ENCODE results near the gene C10orf90. TPM values are rescaled to one million over a fixed set of nuclear protein-coding genes. Genes with fewer than 3 reads are reported as not detected.

Gene C10orf90, protein sequence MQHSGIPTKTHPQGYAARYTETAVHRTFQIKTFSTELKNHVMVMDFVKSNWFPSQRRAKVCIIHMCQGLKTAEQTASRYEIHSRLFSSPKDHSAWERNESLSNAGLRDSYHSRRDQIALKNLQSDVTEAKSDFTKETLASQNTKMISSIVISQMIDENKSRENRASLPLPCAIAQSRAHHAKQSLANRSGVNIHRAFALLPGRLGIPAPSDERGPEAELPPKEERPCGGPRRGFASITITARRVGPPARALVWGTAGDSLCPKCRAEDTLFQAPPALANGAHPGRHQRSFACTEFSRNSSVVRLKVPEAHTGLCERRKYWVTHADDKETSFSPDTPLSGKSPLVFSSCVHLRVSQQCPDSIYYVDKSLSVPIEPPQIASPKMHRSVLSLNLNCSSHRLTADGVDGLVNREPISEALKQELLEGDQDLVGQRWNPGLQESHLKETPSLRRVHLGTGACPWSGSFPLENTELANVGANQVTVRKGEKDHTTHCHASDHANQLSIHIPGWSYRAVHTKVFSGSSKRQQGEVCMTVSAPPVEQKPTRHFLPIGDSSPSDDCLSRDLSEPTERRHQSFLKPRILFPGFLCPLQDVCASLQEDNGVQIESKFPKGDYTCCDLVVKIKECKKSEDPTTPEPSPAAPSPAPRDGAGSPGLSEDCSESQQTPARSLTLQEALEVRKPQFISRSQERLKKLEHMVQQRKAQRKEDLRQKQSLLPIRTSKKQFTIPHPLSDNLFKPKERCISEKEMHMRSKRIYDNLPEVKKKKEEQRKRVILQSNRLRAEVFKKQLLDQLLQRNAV
- not detected for total RNA-seq

DNA sequence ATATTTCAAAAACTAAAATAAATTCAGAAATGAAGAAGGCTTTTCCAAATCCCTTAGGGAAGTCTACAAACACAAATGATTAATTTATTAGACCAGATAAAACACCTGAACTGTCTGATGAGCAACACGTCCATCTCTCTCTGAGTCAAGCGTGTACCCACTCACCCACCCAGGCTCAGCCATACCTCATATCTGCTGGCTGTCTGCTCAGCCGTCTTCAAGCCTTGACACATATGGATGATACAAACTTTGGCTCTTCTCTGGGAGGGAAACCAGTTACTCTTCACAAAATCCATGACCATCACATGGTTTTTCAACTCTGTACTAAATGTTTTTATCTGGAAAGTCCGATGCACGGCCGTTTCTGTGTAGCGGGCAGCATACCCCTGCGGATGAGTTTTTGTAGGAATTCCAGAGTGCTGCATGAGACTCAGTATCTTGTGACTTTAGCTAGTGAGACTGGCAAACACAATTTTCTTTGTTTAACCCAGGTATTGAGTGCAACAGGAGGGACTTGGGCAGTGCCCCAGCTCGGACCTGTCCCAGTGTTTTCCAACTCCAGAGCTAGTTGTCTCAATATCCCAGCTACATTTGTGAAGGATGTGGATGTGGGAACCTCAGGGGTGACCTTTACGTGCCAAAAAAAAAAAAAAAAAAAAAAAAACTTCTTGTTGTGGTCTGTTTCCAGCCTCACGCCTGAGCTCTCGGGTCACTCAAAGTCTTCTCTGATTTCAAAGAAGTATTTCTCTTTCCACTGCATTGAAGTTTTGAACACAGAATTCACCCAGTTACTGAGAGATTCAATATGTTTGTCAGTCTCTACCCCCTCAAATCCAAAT is at the start of gene C10orf90:
Gene C10orf90 (minus strand): TSS at position 638 of the 839 bp plus-strand sequence. CDS start 213 bp downstream, at position 425.
- POLR2A ChIA-PET, result no interaction called here

DNA sequence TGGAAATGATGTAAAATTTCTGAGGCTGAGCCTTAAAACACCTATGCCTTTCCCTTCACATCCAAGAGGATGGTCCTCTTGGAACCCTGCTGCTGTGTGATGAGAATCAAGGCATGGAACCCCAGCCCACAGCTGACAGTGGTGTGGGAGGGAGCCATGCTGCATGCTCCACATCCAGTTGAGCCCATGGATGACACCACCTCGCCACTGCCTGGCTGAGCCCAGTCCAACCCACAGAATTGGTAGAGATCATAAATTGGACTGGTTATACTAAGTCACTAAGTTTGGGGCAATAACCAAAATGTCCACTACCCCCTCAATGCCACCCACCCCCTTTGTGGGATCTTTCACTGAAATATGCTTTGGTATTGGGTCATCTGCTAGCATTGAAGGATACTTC is 45.9 kb upstream of the C10orf90 start:
- Mint-ChIP-seq H3K4me1 (peaks cover 7% of the 10 kb centered on the region), H3K36me3 (no peaks in the 10 kb centered on the region), H3K27ac (no peak overlapping the region), H3K9me3 (peaks cover 2% of the 10 kb centered on the region), H3K4me3 (no peak overlapping the region), H3K27me3 (no peaks in the 10 kb centered on the region)
- DNase-seq (no peak), ATAC-seq (ENCODE audit: low read depth) (no peak)
- POLR2A ChIA-PET, result no interaction called here

More for the DNA sequence above, at the start of gene C10orf90:
- Mint-ChIP-seq H3K4me1 (no peaks in the 10 kb centered on the region), H3K27ac (no peak within 1 kb of the TSS), H3K27me3 (no peaks in the 10 kb centered on the region), H3K36me3 (no peaks in the 10 kb centered on the region), H3K4me3 (no peak within 1 kb of the TSS), H3K9me3 (peaks cover 1% of the 10 kb centered on the region)
- DNase-seq (no peak), ATAC-seq (ENCODE audit: low read depth) (no peak)

DNA sequence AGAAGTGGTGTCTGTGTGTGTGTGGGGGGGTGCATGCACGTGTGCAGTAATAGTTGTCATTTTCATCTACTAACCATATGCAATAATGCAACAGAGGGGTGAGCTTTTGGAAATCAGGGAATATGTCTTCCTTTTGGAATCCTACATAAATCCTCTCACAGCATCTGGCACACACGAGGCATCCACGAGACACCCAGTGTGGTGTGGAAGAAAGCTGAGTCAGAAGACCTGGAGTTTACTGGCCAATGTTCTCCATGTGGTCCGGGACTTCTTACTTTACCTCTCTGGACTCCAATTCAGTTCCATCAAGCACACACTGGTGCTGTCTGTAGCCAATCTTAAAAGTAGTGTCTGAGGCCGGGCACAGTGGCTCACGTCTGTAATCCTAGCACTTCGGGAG is 43.1 kb upstream of the C10orf90 start:
- Mint-ChIP-seq H3K9me3 (peaks cover 2% of the 10 kb centered on the region), H3K4me1 (peaks cover 7% of the 10 kb centered on the region)

DNA sequence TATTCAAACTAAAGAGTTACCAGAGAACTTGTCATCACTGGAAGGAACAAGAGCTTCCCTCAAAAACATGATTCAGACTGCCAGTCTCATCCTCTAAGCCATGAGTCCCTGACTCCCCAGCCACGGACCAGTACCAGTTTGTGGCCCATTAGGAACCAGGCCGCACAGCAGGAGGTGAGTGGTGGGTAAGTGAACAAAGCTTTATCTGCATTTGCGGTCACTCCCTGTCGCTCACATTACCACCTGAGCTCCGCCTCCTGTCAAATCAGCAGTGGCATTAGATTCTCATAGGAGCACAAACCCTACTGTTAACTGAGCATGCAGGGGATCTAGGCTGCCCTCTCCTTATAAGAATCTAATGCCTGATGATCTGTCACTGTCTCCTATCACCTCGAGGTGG is 42.2 kb upstream of the C10orf90 start:
- no peak for ATAC-seq (ENCODE audit: low read depth)
- no peak for DNase-seq
- Mint-ChIP-seq H3K9me3 (no peaks in the 10 kb centered on the region), H3K36me3 (no peaks in the 10 kb centered on the region), H3K4me3 (no peak overlapping the region), H3K27ac (no peak overlapping the region), H3K27me3 (no peaks in the 10 kb centered on the region), H3K4me1 (peaks cover 7% of the 10 kb centered on the region)
- POLR2A ChIA-PET, result no interaction called here

More for the DNA sequence above, 43.1 kb upstream of the C10orf90 start:
- Mint-ChIP-seq H3K36me3 (no peaks in the 10 kb centered on the region), H3K27me3 (no peaks in the 10 kb centered on the region), H3K4me3 (no peak overlapping the region), H3K27ac (no peak overlapping the region)
- no peak for ATAC-seq (ENCODE audit: low read depth)
- no peak for DNase-seq
- POLR2A ChIA-PET, result no interaction called here

DNA sequence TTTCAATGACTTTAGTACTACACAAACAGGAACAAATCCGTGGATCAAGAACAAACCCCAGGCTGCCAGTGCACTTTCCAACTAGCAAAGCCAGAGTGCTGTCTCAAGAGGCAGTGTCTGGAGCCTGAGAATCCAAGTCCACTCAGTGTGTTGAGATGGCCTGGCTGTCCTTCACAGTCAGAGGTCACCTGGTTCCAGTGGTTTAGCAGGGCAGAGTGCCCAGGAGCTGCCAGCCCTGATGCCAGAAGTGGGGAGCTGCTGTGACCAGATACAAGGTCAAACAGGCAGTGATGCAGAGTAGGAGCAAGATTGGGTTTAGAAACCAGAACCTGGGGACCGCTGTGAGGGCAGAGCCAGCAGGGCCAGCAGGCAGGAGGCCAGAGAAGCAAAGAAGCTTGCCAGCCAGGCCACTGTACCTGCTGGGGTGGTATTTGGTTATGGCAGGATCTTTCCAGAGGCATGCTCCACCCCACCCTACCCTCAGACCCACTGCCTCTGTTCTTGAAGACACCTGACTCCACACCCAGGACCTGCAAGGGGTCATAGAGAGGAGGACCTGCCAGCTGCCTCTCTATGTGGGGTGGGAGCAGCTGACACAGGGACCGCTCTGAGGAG is 35.6 kb upstream of the C10orf90 start:
- H3K27me3 Mint-ChIP-seq, result no peaks in the 10 kb centered on the region
- H3K4me3 Mint-ChIP-seq, result no peak overlapping the region
- ATAC-seq (ENCODE audit: low read depth), result no peak
- H3K4me1 Mint-ChIP-seq, result no peaks in the 10 kb centered on the region
- H3K9me3 Mint-ChIP-seq, result no peaks in the 10 kb centered on the region
- no peak for DNase-seq
- POLR2A ChIA-PET, result no interaction called here
- H3K27ac Mint-ChIP-seq, result no peak overlapping the region
- H3K36me3 Mint-ChIP-seq, result no peaks in the 10 kb centered on the region

DNA sequence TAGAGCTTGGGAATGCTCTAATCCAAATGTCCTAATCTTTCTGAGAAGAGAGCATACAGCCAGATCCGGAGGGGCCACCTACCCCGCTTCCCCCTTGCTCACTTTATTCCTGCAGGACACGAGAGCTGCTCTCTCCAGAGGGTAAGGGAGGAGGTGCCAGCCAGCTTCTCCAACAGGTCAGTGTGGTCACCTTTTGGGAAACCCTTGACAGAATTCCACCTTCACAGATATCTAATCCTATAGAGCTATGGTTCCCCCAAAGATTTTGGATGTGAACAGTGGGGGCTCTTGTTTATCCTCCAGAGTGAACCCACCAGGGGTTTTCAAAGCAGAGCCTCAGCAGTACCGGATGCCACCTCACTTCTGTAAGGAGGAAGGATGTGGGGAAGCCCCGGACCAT is 34.6 kb upstream of the C10orf90 start:
- no peak overlapping the region for H3K27ac Mint-ChIP-seq
- no peaks in the 10 kb centered on the region for H3K36me3 Mint-ChIP-seq
- H3K4me3 Mint-ChIP-seq, result no peak overlapping the region
- no peaks in the 10 kb centered on the region for H3K9me3 Mint-ChIP-seq
- DNase-seq, result no peak
- no peaks in the 10 kb centered on the region for H3K27me3 Mint-ChIP-seq
- no peaks in the 10 kb centered on the region for H3K4me1 Mint-ChIP-seq
- POLR2A ChIA-PET, result no interaction called here
- ATAC-seq (ENCODE audit: low read depth), result no peak

DNA sequence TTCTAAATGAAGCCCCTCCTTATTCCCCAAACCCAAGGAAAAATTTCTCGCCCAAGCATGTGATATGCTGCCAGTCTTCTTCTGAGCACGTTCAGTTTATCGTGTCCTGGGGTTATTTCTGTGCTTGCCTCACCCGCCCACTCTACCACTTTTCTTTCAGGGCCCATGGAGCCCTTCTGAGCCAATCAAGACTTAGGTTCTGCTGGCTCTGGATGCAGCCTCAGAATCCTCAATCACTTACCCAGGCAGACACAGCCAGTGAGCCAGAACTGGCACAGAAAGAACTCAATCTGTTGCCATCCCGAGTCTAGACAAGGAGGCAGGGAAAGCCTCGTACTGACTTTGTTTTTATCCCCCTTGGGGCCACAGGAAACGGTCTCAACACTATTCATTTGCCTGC is 34.2 kb upstream of the C10orf90 start:
- Mint-ChIP-seq H3K36me3 (no peaks in the 10 kb centered on the region), H3K4me1 (no peaks in the 10 kb centered on the region), H3K27me3 (no peaks in the 10 kb centered on the region), H3K9me3 (no peaks in the 10 kb centered on the region), H3K27ac (no peak overlapping the region), H3K4me3 (no peak overlapping the region)
- DNase-seq, result no peak
- ATAC-seq (ENCODE audit: low read depth), result no peak
- POLR2A ChIA-PET, result no interaction called here

DNA sequence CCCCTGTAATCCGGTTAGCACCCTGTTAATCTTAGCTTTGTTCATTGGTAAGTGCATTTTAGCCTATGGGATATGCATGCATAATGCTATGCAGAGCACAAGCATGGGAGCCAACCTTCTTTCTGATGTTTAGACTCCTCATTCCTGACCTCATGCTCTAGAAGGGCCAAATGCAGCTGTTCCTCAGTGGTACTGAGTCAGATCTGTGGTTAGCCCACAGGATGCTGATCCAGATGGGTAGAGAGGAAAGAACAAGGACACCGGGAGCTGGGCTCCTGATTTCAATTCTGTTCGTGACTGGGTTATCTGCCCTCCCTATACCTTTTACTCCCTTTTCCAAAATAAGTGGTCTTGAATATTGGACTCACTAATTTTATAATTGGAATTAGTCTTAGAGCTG is 31.7 kb upstream of the C10orf90 start:
- no peaks in the 10 kb centered on the region for H3K27me3 Mint-ChIP-seq

DNA sequence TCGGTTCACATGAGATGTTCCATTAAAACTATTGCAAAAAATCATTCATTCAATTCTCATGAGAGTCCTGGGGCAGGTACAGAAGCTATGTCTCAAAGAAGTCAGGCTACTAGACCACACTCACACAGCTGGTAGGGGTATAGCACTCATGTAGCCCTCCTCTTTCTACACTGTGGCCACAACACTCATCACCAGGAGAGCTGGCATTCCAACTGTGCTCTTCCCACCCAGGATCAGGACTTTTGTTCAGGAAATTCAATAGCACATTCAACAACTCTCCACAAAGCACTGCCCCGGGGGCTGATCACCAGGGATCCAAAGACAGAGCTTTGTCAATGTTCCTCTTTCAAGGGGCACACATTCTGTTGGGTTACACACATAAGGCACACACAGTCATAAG is 31.0 kb upstream of the C10orf90 start:
- no peaks in the 10 kb centered on the region for H3K9me3 Mint-ChIP-seq
- no peaks in the 10 kb centered on the region for H3K36me3 Mint-ChIP-seq
- POLR2A ChIA-PET, result no interaction called here
- no peak for DNase-seq
- H3K4me1 Mint-ChIP-seq, result no peaks in the 10 kb centered on the region
- no peak for ATAC-seq (ENCODE audit: low read depth)
- no peak overlapping the region for H3K4me3 Mint-ChIP-seq
- no peaks in the 10 kb centered on the region for H3K27me3 Mint-ChIP-seq
- H3K27ac Mint-ChIP-seq, result no peak overlapping the region

More for the DNA sequence above, 31.7 kb upstream of the C10orf90 start:
- H3K4me3 Mint-ChIP-seq, result no peak overlapping the region
- DNase-seq (no peak), ATAC-seq (ENCODE audit: low read depth) (no peak)
- no peaks in the 10 kb centered on the region for H3K36me3 Mint-ChIP-seq
- H3K9me3 Mint-ChIP-seq, result no peaks in the 10 kb centered on the region
- H3K4me1 Mint-ChIP-seq, result no peaks in the 10 kb centered on the region
- no peak overlapping the region for H3K27ac Mint-ChIP-seq
- POLR2A ChIA-PET, result no interaction called here

DNA sequence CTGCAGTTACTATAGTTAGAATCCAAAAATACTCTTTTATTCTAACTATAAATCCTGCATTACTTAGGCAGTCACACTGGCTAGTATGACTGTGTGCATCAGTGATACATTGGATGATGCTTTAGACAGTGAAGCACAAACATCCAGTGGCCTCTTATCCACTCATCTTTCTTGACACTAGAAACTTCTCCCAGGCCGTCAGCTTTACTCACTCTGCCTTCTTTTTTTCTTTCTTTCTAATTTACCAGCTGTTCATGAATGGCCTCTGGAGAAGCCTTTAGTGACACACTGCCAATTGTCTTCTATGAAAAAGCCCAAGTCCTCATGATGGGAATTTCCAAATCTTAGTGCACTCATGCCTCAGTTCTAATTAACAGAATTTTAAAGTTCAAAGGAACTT is 26.2 kb upstream of the C10orf90 start:
- Mint-ChIP-seq H3K27me3 (no peaks in the 10 kb centered on the region), H3K4me1 (no peaks in the 10 kb centered on the region), H3K27ac (no peak overlapping the region), H3K9me3 (peaks cover 3% of the 10 kb centered on the region), H3K4me3 (no peak overlapping the region), H3K36me3 (no peaks in the 10 kb centered on the region)
- ATAC-seq (ENCODE audit: low read depth), result no peak
- DNase-seq, result no peak
- POLR2A ChIA-PET, result no interaction called here

DNA sequence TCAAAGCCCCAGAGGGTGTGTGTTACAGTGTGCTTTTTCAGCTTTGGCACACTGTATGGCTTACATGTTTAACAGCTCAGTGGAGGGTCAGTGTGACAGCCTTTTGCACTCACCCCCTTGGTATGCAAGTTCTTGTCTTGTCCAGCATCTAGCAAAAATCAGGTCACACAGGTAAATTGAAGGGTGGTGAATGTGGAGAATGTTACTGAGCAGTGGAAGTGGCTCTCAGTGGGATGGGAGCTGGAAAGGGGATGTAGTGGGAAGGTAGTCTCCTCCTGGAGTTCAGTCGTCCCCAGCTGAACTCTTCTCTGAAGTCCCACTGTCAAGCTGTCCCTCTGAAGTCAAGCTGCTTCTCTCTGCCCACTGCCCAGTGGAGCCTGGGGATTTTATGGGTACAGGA is 21.0 kb upstream of the C10orf90 start:
- DNase-seq, result no peak
- no peak for ATAC-seq (ENCODE audit: low read depth)
- Mint-ChIP-seq H3K4me1 (no peaks in the 10 kb centered on the region), H3K27ac (no peak overlapping the region), H3K9me3 (peaks cover 5% of the 10 kb centered on the region), H3K4me3 (no peak overlapping the region), H3K36me3 (no peaks in the 10 kb centered on the region), H3K27me3 (no peaks in the 10 kb centered on the region)
- POLR2A ChIA-PET, result no interaction called here

DNA sequence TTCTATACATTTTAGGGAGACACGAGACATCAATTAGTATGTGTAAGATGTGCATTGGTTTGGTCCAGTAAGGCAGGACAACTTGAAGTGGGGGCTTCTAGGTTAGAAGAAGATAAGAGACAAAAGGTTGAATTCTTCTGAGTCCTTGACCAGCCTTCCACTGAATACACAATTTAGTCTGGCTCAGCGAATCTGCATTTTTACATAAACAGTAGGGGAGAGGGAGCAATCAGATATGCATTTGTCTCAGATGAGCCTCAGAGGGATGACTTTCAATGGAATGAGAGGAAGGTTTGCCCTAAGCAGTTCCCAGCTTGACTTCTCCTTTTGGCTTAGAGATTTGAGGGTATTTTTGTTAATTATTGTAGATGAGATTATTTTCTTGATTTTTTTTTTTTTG is 20.0 kb upstream of the C10orf90 start:
- Mint-ChIP-seq H3K9me3 (peaks cover 5% of the 10 kb centered on the region), H3K4me3 (no peak overlapping the region), H3K36me3 (no peaks in the 10 kb centered on the region), H3K4me1 (no peaks in the 10 kb centered on the region), H3K27me3 (no peaks in the 10 kb centered on the region), H3K27ac (no peak overlapping the region)
- no peak for DNase-seq
- POLR2A ChIA-PET, result no interaction called here
- ATAC-seq (ENCODE audit: low read depth), result no peak

DNA sequence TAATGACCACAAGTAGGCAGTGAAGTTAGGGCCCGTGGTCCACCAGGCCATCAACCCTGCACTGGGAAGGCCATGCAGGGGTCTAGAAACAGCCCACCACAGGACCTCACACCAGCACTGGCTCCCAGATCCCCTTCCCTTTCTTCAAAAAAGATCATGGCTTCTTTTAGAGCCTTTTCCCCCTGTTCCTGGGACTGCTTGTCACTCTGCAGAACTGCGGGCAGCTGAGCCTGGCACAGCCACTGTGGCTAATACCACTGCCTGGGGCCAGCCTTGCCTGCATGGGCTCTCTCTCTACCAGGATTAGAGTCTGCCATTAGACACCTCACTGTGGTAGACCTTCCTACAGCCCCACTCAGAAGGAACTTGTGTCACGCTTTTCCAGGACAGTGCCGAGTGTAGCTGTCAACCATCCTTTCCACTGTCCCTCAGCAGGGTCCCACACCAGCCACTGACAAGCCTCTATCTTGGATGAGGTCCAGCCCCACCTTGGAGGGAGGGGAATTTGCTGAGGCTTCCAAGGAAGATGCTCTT is 19.0 kb upstream of the C10orf90 start:
- no peaks in the 10 kb centered on the region for H3K36me3 Mint-ChIP-seq

More for the DNA sequence above, 19.0 kb upstream of the C10orf90 start:
- Mint-ChIP-seq H3K27me3 (no peaks in the 10 kb centered on the region), H3K4me1 (no peaks in the 10 kb centered on the region), H3K4me3 (no peak overlapping the region), H3K27ac (no peak overlapping the region), H3K9me3 (peaks cover 2% of the 10 kb centered on the region)
- POLR2A ChIA-PET, result no interaction called here
- no peak for ATAC-seq (ENCODE audit: low read depth)
- no peak for DNase-seq
